GM12891 (cell line): ENCODE results near the gene COL6A2.

Experiments
- POLR2A ChIP-seq: IDR thresholded peaks from 2 replicates; pipeline ENCODE4 v1.6.1; 2011; ENCODE audit warnings: low read depth, low read length, control low read depth
- TAF1 ChIP-seq: IDR thresholded peaks from 2 replicates; pipeline ENCODE4 v1.6.1; 2011; ENCODE audit warnings: low read depth, low read length, control low read depth

- TF ChIP-seq POLR2A (no peak), TAF1 (no peak)
Observed at GRCh38 chr21:46092811-46093667, 4.9 kb upstream of the COL6A2 start.
